Common myeloid progenitor, CD34-positive (primary cell): ENCODE results near the gene CDH1.

Source experiments
- CTCF ChIA-PET: fragments of 350-600 bp; sonication (Branson Sonifier 250); formaldehyde crosslinking; loops from one replicate; lab custom pipeline; 2021; ENCODE audit warnings: antibody characterized with exemption; lab: Charles Lee
- POLR2A ChIA-PET: fragments of 350-600 bp; sonication (Branson Sonifier 250); formaldehyde crosslinking; loops from one replicate; lab custom pipeline; 2021; ENCODE audit warnings: antibody characterized with exemption; lab: Charles Lee
- DNase-seq, 3 donors: peaks; one replicate each; pipeline versions ENCODE4 v3.0.0 to v3.0.0-alpha.2; 2013
- H3K27ac ChIP-seq, 2 experiments: 1 replicate in 1 of 2; 2 replicates in 1 of 2; pipeline ENCODE4 v1.7.0; 2013; ENCODE audit warnings: inconsistent platforms in 2 of 2, low read length in 2 of 2, mild to moderate bottlenecking in 2 of 2, low read depth in 1 of 2, moderate library complexity in 1 of 2; ENCODE audit not compliant: severe bottlenecking in 2 of 2, insufficient read depth in 1 of 2, poor library complexity in 1 of 2
- H3K27me3 ChIP-seq, 5 experiments: replicated peaks in 2 of 5; 1 replicate in 3 of 5; 2 replicates in 2 of 5; pipeline versions ENCODE4 v1.6.1 to v1.7.0; 2013; ENCODE audit warnings: low read length in 4 of 5, mild to moderate bottlenecking in 2 of 5, moderate library complexity in 2 of 5, inconsistent platforms in 1 of 5; ENCODE audit not compliant: insufficient read depth in 5 of 5, control insufficient read depth in 4 of 5
- H3K36me3 ChIP-seq, 4 experiments: 1 replicate in 2 of 4; 2 replicates in 2 of 4; pipeline versions ENCODE4 v1.6.1 to v1.7.0; 2013; ENCODE audit warnings: low read length in 3 of 4, control low read depth in 1 of 4, mild to moderate bottlenecking in 1 of 4; ENCODE audit not compliant: control insufficient read depth in 4 of 4, insufficient read depth in 4 of 4
- H3K4me1 ChIP-seq, 4 experiments: 1 replicate in 3 of 4; 2 replicates in 1 of 4; pipeline versions ENCODE4 v1.6.1 to v1.7.1; 2013; ENCODE audit warnings: low read length in 3 of 4, mild to moderate bottlenecking in 3 of 4, control low read depth in 1 of 4, inconsistent platforms in 1 of 4, moderate library complexity in 1 of 4; ENCODE audit not compliant: control insufficient read depth in 4 of 4, insufficient read depth in 4 of 4; ENCODE audit errors: control extremely low read depth in 1 of 4
- H3K4me3 ChIP-seq, 7 experiments: 1 replicate in 4 of 7; 2 replicates in 3 of 7; pipeline versions ENCODE4 v1.5.1 to v1.7.0; 2013; ENCODE audit warnings: mild to moderate bottlenecking in 7 of 7, low read length in 6 of 7, moderate library complexity in 6 of 7, inconsistent platforms in 2 of 7, low read depth in 2 of 7, control low read depth in 1 of 7; ENCODE audit not compliant: insufficient read depth in 4 of 7, control insufficient read depth in 1 of 7; ENCODE audit errors: extremely low read depth in 1 of 7
- H3K9me3 ChIP-seq, 5 experiments: 1 replicate in 4 of 5; 2 replicates in 1 of 5; pipeline versions ENCODE4 v1.6.1 to v1.7.1; 2013; ENCODE audit warnings: low read length in 4 of 5, mild to moderate bottlenecking in 2 of 5, inconsistent platforms in 1 of 5, low read depth in 1 of 5, moderate library complexity in 1 of 5; ENCODE audit not compliant: control insufficient read depth in 4 of 5, insufficient read depth in 2 of 5; ENCODE audit errors: control extremely low read depth in 1 of 5
- WGBS: methylation state at CpG from one replicate; pipeline ENCODE4 v1.1.5; 2013; ENCODE audit not compliant: insufficient coverage; 5-methylcytosine and 5-hydroxymethylcytosine counted together

CDH1 gene

DNA sequence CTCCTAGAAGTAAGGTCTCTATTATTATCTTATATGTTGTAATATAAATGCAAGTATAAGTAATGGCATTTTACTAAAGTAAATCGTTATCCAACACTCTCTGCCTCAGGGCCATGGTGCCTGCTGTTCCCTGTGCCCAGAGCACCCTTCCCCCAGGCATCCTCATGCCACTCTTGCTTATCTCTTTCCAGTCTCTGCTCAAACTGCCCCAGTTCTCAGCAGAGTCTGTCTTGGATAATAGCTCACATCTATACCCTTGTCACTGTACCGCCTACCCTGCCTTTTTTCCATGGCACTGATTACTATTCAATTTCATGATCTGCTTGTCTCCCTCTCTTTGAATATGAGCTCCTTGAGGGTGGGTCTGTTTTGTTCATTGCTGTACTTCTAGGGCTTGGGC, 31.7 kb downstream of the CDH1 start:
- H3K4me1 ChIP-seq, result peaks cover 0 to 18% (median 8%) of the 10 kb centered on the region in 4 experiments
- H3K27ac ChIP-seq, result no peak overlapping the region
- H3K9me3 ChIP-seq, result no peaks in the 10 kb centered on the region
- ChIA-PET POLR2A (no interaction called here), CTCF (interaction anchor here (1.4 kb wide), 1 partner anchor 178 kb away, joined by 3 read pairs; no protein-coding TSS in a partner anchor)
- no peaks in the 10 kb centered on the region for H3K27me3 ChIP-seq
- no peaks in the 10 kb centered on the region for H3K36me3 ChIP-seq
- DNase-seq, result peak in 1 of 3 donors; percentile 9
- WGBS, result 100% methylated on average over 2 of the region's 2 CpGs
- H3K4me3 ChIP-seq, result no peak overlapping the region

DNA sequence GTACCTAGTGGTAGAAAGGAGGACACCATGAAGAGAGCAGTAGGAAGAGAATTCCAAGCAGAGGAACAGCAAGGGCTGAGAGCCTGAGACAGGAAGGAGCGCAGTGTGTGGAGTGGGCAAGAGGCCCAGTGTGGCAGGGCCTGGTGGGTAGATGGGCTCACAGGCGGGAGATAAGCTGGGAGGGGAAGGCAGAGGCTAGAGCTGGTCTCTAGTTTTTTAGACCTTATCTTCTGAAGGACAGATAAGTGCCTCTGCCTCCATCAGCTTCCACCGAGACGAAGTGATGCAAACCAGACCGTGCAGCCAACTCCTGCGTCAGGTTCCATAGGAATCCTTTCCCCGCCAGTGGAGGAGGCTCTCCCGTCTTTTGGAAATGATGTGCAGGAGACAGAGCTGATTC, 33.6 kb downstream of the CDH1 start:
- Histone ChIP-seq H3K27ac (no peak overlapping the region), H3K36me3 (no peaks in the 10 kb centered on the region), H3K4me3 (no peak overlapping the region), H3K27me3 (no peaks in the 10 kb centered on the region), H3K4me1 (peaks cover 0 to 22% (median 7%) of the 10 kb centered on the region in 4 experiments), H3K9me3 (no peaks in the 10 kb centered on the region)
- CTCF ChIA-PET, result interaction anchor here (1.9 kb wide), 1 partner anchor 58 kb away, joined by 4 read pairs; no protein-coding TSS in a partner anchor
- POLR2A ChIA-PET, result no interaction called here
- peak in 1 of 3 donors; percentile 20 for DNase-seq
- WGBS, result 48% methylated on average over 7 of the region's 8 CpGs

DNA sequence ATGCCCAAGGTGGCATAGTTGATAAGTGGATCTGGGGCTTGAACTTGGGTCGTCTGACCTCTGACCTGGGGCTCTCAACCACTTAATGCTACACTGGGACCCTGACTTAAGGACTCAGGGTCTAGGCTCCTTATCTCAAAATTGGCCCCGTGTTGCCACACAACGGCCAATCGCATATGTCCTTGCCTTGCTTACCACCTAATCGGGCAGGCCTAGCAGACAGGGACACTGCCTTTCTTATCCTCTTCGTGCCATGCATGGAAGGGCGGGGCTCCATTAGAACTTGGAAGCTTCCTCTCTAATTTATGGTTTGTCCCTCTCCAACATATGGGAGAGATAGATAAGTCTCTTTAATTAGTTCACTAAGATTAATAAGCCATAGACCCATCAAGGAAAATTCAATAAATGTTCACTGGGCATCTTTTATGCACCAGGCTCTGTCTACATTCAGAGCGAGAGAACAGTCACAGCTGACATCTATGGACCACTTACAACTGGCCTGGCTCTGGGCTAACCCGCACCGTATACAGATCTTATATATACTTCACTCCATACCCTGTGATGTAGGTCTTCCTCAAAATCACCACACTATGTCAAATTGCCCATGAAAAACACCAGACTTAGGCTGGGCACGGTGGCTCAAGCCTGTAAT, 35.1 kb downstream of the CDH1 start:
- no peaks in the 10 kb centered on the region for H3K9me3 ChIP-seq
- 93% methylated on average over 10 of the region's 11 CpGs for WGBS
- peak; percentile 42 to 82 (median 59) for DNase-seq
- H3K27me3 ChIP-seq, result no peaks in the 10 kb centered on the region
- H3K4me1 ChIP-seq, result peaks cover 0 to 31% (median 7%) of the 10 kb centered on the region in 4 experiments
- H3K36me3 ChIP-seq, result no peaks in the 10 kb centered on the region
- H3K4me3 ChIP-seq, result no peak overlapping the region
- ChIA-PET CTCF (interaction anchor here (0.8 to 1.9 kb wide), 2 partner anchors 10 to 57 kb away, joined by 3 to 4 read pairs; no protein-coding TSS in a partner anchor), POLR2A (no interaction called here)
- no peak overlapping the region for H3K27ac ChIP-seq

DNA sequence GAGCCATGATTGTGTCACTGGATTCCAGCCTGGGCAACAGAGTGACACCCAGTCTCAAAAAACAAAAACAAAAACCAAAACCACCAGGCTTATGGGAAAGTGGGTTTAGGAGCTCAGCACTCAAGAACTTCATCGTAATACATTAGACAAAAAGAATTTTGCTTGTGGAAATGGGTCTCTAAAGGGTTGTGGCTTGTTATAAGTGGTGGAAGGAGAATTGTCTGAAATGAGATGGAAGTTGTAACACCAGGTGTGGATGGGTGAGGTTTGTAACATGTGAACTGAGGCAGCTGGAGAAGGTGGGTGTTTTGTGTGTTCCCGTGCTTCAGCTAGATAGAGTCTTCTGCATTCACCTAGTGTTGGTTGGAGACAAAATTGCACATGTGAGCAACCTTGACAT, 35.8 kb downstream of the CDH1 start:
- no peaks in the 10 kb centered on the region for H3K27me3 ChIP-seq
- no peak for DNase-seq
- peaks cover 0 to 31% (median 7%) of the 10 kb centered on the region in 4 experiments for H3K4me1 ChIP-seq
- CTCF ChIA-PET, result interaction anchor here (0.8 kb wide), 1 partner anchor 10 kb away, joined by 3 read pairs; no protein-coding TSS in a partner anchor
- POLR2A ChIA-PET, result no interaction called here
- H3K4me3 ChIP-seq, result no peak overlapping the region
- H3K36me3 ChIP-seq, result no peaks in the 10 kb centered on the region
- H3K9me3 ChIP-seq, result no peaks in the 10 kb centered on the region
- WGBS, result 100% methylated on average over 1 of the region's 2 CpGs
- no peak overlapping the region for H3K27ac ChIP-seq

DNA sequence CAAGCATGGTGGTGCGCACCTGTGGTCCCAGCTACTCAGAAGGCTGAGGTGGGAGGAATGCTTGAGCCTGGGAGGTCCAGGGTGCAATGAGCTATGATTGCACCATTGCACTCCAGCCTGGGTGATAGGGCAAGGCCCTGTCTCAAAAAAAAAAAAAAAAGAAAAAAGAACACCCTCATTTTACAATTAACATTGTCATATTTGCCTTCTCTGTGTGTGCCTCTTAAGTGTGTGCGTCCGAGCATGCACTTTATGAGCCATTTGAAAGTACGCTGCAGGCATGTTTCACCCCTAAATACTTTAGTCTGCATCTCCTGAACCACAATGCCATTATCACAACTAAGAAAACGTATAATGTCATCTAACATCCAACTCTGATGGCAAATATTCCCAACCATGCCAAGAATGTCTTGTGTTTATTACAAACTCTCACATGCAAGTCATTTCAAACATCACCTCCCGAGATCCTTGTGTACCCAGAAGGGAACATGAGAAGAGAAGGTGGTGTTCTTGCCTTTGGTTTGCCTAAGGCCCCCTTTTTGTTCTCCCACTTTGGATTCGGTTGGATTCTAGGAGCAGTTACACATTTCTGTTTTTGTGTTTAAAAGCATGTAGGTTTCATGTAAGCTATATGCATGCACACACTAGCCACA, 38.0 kb downstream of the CDH1 start:
- WGBS, result 85% methylated on average over 6 of the region's 7 CpGs
- POLR2A ChIA-PET, result no interaction called here
- H3K4me1 ChIP-seq, result peaks cover 0 to 39% (median 11%) of the 10 kb centered on the region in 4 experiments

DNA sequence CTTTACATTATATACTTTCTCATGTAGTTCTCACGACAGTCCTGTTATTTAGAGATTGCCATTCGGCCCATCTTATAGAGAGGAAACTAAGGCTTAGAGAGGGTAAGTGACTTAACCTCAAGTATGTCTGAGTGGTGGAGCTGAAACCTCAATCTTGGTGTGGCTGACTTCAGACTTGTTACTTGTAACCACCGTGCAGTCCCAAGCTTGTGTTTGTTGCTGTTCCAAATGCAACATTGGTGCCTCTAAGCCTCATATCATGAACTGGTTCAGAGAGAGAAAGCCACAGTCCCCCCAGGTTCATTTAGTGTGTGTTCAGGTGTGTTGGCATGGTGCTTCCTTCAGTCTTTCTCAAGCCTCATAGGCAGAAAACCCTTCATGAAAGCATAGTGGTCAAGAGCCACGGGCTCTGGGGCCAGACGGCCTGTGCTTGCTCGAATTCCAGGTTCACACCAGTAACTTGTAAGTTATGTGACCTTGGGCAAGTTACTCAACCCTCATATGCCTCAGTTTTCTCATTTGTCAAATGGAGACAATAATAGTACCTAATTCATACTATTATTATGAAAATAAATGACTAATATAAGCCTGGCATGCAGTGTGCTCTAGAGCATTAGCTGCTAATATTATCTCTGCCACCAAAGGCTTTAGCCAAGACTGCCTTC, 39.9 kb downstream of the CDH1 start:
- POLR2A ChIA-PET, result no interaction called here
- Histone ChIP-seq H3K9me3 (no peaks in the 10 kb centered on the region), H3K27me3 (no peaks in the 10 kb centered on the region), H3K36me3 (no peaks in the 10 kb centered on the region), H3K4me1 (peaks cover 0 to 36% (median 12%) of the 10 kb centered on the region in 4 experiments), H3K4me3 (no peak overlapping the region), H3K27ac (no peak overlapping the region)
- peak in 1 of 3 donors; percentile 21 for DNase-seq
- CTCF ChIA-PET, result interaction anchor here (1.1 to 1.3 kb wide), 2 partner anchors 8 to 10 kb away, joined by 3 read pairs; no protein-coding TSS in a partner anchor
- WGBS, result 84% methylated on average over 5 of the region's 6 CpGs

More for the DNA sequence above, 38.0 kb downstream of the CDH1 start:
- DNase-seq, result no peak
- Histone ChIP-seq H3K27me3 (no peaks in the 10 kb centered on the region), H3K9me3 (no peaks in the 10 kb centered on the region), H3K27ac (no peak overlapping the region), H3K4me3 (no peak overlapping the region), H3K36me3 (no peaks in the 10 kb centered on the region)
- CTCF ChIA-PET, result interaction anchor here (1.3 kb wide), 1 partner anchor 25 kb away, joined by 3 read pairs; no protein-coding TSS in a partner anchor
